Right renal cortex interstitium (tissue), 3 donors: ENCODE measurements around the gene SULT1A1. TPM values are rescaled to one million over a fixed set of nuclear protein-coding genes. Genes with fewer than 3 reads are reported as not detected.

Experiments
- DNase-seq, 3 donors: peaks; one replicate each; pipeline ENCODE4 v3.0.0-alpha.2; 2013; ENCODE audit warnings: low read depth in 3 of 3, low spot score in 2 of 3
- polyA plus RNA-seq, 3 donors: library from polyadenylated mRNA; unstranded; fragments of 120-200 nt; gene quantifications; one replicate each; pipeline ENCODE4 v1.2.1, GENCODE V29; 2013; ENCODE audit not compliant: insufficient read length in 3 of 3

Gene SULT1A1
- polyA plus RNA-seq, 3 donors = 17.8 to 22.4 (median 20.6) TPM

GRCh38 chr16:28562199-28562598 lies 47.6 kb downstream of the SULT1A1 start:
- no peak for DNase-seq

- DNase-seq = no peak
Measured at GRCh38 chr16:28561557-28562187, 48.2 kb downstream of the SULT1A1 start.

GRCh38 chr16:28558456-28558855 lies 51.4 kb downstream of the SULT1A1 start:
- no peak for DNase-seq

- DNase-seq = no peak
Measured at GRCh38 chr16:28556914-28557320, 52.9 kb downstream of the SULT1A1 start.

- no peak for DNase-seq
Measured at GRCh38 chr16:28555561-28555960, 54.3 kb downstream of the SULT1A1 start.

Other genes with a start within 250 kb of the SULT1A1 start
- under 1 TPM; 0.44 to 0.99 (median 0.96) TPM for gene NPIPB6, start 246.5 kb downstream of the SULT1A1 start, polyA plus RNA-seq
- gene EIF3CL, start 206.2 kb downstream of the SULT1A1 start, polyA plus RNA-seq = 100 to 1,000 TPM in 2 of 3 donors, 10 to 100 TPM in 1; 93.1 to 110 (median 104) TPM
- under 1 TPM in 2 of 3 donors, not detected in 1; 0.10 to 0.28 TPM for gene NPIPB7, start 137.7 kb downstream of the SULT1A1 start, polyA plus RNA-seq
- gene CLN3, start 118.0 kb downstream of the SULT1A1 start, polyA plus RNA-seq = 10 to 100 TPM; 24.1 to 31.4 (median 28.2) TPM
- under 1 TPM; 0.57 to 0.67 (median 0.67) TPM for gene APOBR, start 115.4 kb downstream of the SULT1A1 start, polyA plus RNA-seq
- not detected for gene IL27, start 103.2 kb downstream of the SULT1A1 start, polyA plus RNA-seq
- 1 to 10 TPM; 7.9 to 8.3 (median 8.1) TPM for gene NUPR1, start 71.1 kb downstream of the SULT1A1 start, polyA plus RNA-seq
- gene SGF29, start 56.1 kb downstream of the SULT1A1 start, polyA plus RNA-seq = 10 to 100 TPM; 18.4 to 21.1 (median 20.2) TPM
- gene SULT1A2, start 13.0 kb downstream of the SULT1A1 start, polyA plus RNA-seq = 1 to 10 TPM; 1.1 to 2.6 (median 1.6) TPM
- gene NPIPB8, start 28.0 kb upstream of the SULT1A1 start, polyA plus RNA-seq = under 1 TPM in 1 of 3 donors, not detected in 2; 0.49 TPM
- gene EIF3C, start 101.4 kb upstream of the SULT1A1 start, polyA plus RNA-seq = 100 to 1,000 TPM; 654 to 679 (median 669) TPM
- 1 to 10 TPM; 1.1 to 1.8 (median 1.7) TPM for gene NPIPB9, start 141.7 kb upstream of the SULT1A1 start, polyA plus RNA-seq
- 10 to 100 TPM; 68.6 to 81.2 (median 70.8) TPM for gene ATXN2L, start 213.0 kb upstream of the SULT1A1 start, polyA plus RNA-seq
- 100 to 1,000 TPM; 185 to 220 (median 204) TPM for gene TUFM, start 236.3 kb upstream of the SULT1A1 start, polyA plus RNA-seq